Measurements from ENCODE around the gene FAM168A. TPM values are rescaled to one million over a fixed set of nuclear protein-coding genes. Genes with fewer than 3 reads are reported as not detected.

FAM168A gene
- total RNA-seq, 1 donor from 2014 or later: 50.8 TPM

DNA sequence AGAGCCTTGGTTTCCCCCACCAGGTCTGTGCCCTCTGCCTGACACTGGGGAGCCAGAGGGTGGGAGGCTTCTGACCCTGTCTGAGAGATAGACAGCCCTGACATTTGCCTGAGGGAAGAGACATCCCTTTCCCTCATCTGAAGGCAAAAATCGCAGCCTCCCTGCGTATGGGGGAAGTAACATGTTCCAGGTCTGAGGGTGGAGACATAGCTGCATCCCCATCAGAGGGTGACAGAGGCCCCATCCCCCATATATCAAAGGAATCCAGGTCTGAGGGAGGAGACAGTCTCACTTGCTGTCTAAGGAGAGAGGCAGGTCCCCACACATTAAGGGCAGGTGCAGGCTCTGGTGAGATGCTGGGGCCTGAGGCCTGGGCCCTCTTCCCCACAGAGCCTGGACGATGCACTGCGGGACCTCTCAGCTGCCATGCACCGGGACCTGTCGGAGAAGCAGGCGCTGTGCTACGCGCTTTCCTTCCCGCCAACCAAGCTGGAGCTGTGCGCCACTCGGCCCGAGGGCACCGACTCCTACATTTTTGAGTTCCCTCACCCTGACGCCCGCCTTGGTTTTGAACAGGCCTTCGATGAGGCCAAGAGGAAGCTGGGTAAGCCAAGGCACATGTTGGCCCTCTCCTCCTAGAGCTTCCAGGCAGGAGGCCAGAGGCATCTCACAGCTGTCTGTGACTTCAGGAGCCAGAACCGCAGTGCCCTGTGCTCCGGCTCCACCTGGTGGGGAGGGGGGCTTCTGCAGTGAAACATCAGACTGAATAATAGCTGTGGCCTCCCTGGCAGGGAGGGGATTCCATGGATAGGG, 237.8 kb downstream of the FAM168A start:
- no peak overlapping the region for H3K4me3 Mint-ChIP-seq (ENCODE audit: low read depth)
- H3K4me1 Mint-ChIP-seq (ENCODE audit: low read depth): no peaks in the 10 kb centered on the region
- DNase-seq (ENCODE audit: low spot score, unreplicated experiment): no peak
- TF ChIP-seq, protein P1, sequence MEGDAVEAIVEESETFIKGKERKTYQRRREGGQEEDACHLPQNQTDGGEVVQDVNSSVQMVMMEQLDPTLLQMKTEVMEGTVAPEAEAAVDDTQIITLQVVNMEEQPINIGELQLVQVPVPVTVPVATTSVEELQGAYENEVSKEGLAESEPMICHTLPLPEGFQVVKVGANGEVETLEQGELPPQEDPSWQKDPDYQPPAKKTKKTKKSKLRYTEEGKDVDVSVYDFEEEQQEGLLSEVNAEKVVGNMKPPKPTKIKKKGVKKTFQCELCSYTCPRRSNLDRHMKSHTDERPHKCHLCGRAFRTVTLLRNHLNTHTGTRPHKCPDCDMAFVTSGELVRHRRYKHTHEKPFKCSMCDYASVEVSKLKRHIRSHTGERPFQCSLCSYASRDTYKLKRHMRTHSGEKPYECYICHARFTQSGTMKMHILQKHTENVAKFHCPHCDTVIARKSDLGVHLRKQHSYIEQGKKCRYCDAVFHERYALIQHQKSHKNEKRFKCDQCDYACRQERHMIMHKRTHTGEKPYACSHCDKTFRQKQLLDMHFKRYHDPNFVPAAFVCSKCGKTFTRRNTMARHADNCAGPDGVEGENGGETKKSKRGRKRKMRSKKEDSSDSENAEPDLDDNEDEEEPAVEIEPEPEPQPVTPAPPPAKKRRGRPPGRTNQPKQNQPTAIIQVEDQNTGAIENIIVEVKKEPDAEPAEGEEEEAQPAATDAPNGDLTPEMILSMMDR (IDR thresholded peaks at IDR 0.05; ENCODE audit: unreplicated experiment): peak; percentile 57
- H3K27me3 Mint-ChIP-seq: no peaks in the 10 kb centered on the region
- no peak overlapping the region for H3K27ac Mint-ChIP-seq
- H3K9me3 Mint-ChIP-seq (ENCODE audit: low read depth): no peaks in the 10 kb centered on the region
- H3K36me3 Mint-ChIP-seq (ENCODE audit: insufficient read depth): peaks cover 22% of the 10 kb centered on the region

DNA sequence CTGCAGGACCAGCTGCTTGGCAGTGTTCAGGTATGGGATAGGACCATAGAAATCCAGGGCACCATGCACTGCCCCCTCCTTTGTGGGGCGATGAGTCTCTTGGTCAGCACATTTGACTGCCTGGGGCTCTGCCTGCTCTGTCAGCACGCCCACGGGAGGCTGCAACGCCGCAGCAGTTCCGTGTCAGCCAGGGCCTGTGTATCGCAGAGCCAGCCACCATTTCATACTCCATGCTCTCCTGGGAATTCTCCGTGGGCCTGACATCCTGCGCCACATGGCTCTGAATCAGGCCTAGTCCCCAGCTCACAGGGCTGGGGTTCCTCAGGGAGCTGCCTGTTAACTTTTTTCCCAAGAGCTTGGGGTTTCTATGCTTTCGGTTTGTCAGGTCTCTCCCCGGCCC, 238.6 kb downstream of the FAM168A start:
- Mint-ChIP-seq H3K4me3 (ENCODE audit: low read depth) (no peak overlapping the region), H3K4me1 (ENCODE audit: low read depth) (no peaks in the 10 kb centered on the region), H3K27me3 (no peaks in the 10 kb centered on the region), H3K27ac (no peak overlapping the region), H3K36me3 (ENCODE audit: insufficient read depth) (peaks cover 22% of the 10 kb centered on the region), H3K9me3 (ENCODE audit: low read depth) (no peaks in the 10 kb centered on the region)
- no peak for DNase-seq (ENCODE audit: low spot score, unreplicated experiment)
- TF ChIP-seq, protein P1 (IDR thresholded peaks at IDR 0.05; ENCODE audit: unreplicated experiment): no peak

DNA sequence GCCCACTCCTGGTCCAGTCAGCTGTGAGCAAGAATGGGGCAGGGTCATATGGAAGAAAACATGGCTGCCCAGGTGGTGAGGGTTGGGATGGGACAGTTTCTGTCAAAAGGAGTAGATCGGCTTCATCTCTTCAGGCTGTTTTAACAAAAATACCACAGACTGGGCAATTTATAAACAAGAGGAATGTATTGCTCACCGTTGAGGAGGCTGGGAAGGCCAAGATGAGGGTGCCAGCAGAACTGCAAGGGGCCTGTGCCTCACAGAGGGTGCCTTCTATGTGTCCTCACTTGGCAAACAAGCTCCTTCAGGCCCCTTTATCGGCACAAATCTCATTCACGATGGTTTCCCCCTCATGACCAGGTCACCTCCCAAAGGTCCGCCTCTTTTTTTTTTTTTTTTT, 239.8 kb downstream of the FAM168A start:
- no peaks in the 10 kb centered on the region for H3K4me1 Mint-ChIP-seq (ENCODE audit: low read depth)
- H3K4me3 Mint-ChIP-seq (ENCODE audit: low read depth): no peak overlapping the region
- DNase-seq (ENCODE audit: low spot score, unreplicated experiment): no peak
- H3K9me3 Mint-ChIP-seq (ENCODE audit: low read depth): no peaks in the 10 kb centered on the region
- peaks cover 25% of the 10 kb centered on the region for H3K36me3 Mint-ChIP-seq (ENCODE audit: insufficient read depth)
- TF ChIP-seq, protein P1 (IDR thresholded peaks at IDR 0.05; ENCODE audit: unreplicated experiment): no peak
- no peak overlapping the region for H3K27ac Mint-ChIP-seq
- H3K27me3 Mint-ChIP-seq: no peaks in the 10 kb centered on the region

DNA sequence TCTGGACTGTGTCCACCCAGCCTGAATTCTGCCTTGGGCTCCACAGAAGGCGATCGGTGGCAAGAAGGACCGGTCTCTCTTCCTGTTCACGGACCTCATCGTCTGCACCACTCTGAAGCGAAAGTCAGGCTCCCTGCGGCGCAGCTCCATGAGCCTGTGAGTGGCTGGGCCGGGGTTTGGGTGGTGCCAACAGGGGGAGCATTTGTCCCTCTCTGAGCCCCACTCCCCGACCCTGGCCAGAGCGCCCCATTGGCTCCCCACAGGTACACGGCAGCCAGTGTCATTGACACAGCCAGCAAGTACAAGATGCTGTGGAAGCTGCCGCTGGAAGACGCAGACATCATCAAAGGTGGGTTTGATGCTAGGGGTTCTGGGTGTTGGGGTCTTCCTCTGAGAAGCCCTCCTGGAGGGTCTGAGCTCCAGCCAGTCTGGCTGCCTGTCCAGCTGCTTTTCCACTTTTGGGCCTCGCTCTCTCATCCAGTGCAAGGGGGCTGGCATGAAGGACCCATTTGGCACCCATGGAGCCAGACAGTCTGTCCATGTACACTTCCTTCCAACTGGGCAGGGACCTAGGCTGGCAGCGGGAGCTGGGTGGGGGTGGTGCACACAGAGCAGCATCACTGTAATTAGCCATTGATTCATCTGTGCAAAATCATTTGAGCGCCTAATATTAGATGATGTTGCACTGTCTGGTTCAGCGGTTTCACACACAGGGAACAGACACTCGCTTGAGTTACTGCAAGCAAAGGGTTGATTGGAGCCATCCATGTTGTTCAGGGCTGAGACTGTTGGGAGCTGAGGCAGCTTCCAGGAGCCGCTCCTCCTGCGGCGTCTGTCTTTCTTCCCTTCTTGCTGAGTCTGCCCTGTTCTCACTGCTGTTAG, 240.7 kb downstream of the FAM168A start:
- TF ChIP-seq, protein P1 (IDR thresholded peaks at IDR 0.05; ENCODE audit: unreplicated experiment): no peak
- Mint-ChIP-seq H3K4me1 (ENCODE audit: low read depth) (no peaks in the 10 kb centered on the region), H3K27ac (no peak overlapping the region), H3K27me3 (no peaks in the 10 kb centered on the region), H3K36me3 (ENCODE audit: insufficient read depth) (peaks cover 21% of the 10 kb centered on the region), H3K9me3 (ENCODE audit: low read depth) (no peaks in the 10 kb centered on the region), H3K4me3 (ENCODE audit: low read depth) (no peak overlapping the region)
- DNase-seq (ENCODE audit: low spot score, unreplicated experiment): no peak

DNA sequence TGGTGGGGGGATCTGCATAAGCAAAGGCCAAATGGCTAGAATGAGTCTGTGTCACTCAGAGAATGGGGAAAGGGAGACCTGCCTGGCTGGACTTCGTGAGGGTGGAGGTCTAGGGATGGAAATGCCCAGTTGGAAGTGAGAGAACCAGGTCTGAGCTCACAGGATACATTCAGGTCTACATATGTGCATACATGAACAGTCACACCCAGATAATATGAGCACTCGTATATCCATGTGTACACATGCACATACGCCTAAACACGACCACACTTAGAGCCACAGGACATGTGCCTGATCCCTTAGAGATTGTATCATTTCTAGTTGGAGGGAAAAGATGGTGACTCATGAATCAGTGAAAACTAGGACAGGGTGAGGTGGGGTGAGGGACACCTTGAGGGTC, 242.8 kb downstream of the FAM168A start:
- H3K27ac Mint-ChIP-seq: no peak overlapping the region
- TF ChIP-seq, protein P1 (IDR thresholded peaks at IDR 0.05; ENCODE audit: unreplicated experiment): no peak
- no peak overlapping the region for H3K4me3 Mint-ChIP-seq (ENCODE audit: low read depth)
- no peak for DNase-seq (ENCODE audit: low spot score, unreplicated experiment)
- H3K9me3 Mint-ChIP-seq (ENCODE audit: low read depth): no peaks in the 10 kb centered on the region
- H3K36me3 Mint-ChIP-seq (ENCODE audit: insufficient read depth): peaks cover 13% of the 10 kb centered on the region
- no peaks in the 10 kb centered on the region for H3K27me3 Mint-ChIP-seq
- H3K4me1 Mint-ChIP-seq (ENCODE audit: low read depth): no peaks in the 10 kb centered on the region
